Hepatocyte (in vitro differentiated cells): ENCODE measurements around the gene SLC4A11.

Experiments used
- CTCF ChIP-seq: fragments of 200-600 bp; sonication (generic); IDR thresholded peaks from 2 replicates; pipeline ENCODE4 v1.5.1; 2016; ENCODE audit warnings: antibody characterized with exemption, mild to moderate bottlenecking; ENCODE audit not compliant: poor library complexity
- EZH2 ChIP-seq: fragments of 200-600 bp; sonication (generic); IDR thresholded peaks from 2 replicates; pipeline ENCODE4 v1.6.1; 2016; ENCODE audit warnings: antibody characterized with exemption, mild to moderate bottlenecking, borderline replicate concordance
- EZH2phosphoT487 ChIP-seq: fragments of 200-600 bp; sonication (generic); IDR thresholded peaks from one replicate; pipeline ENCODE4 v1.6.1; 2018; ENCODE audit warnings: antibody characterized with exemption, mild to moderate bottlenecking, low read depth, moderate library complexity; ENCODE audit not compliant: unreplicated experiment, severe bottlenecking

- TF ChIP-seq CTCF: no peak
- no peak for TF ChIP-seq EZH2phosphoT487
- no peak for TF ChIP-seq EZH2
Observed at GRCh38 chr20:3208786-3209256, 30.2 kb downstream of the SLC4A11 start.
